ENCODE results near the gene SPAG16.

DNA sequence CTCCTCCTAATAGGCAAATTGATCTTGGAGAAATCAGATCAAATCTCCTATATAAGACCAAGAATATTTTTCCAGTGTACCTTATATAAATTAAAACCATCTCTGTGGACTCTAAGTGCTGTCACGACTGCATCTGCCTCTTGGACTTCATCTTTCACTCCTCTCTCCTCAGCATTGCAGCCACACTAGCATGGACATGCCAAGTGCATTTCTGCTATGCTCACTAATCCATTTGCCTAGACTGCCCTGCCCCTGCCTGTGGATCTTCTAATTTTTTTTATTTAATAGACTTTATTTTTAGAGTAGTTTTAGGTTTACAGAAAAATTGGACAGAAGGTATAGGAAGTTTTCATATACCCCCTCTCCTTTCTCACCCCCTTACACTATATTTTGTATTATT is 979.9 kb downstream of the SPAG16 start:
- no peak for TF ChIP-seq CTCF (IDR thresholded peaks at IDR 0.05; ENCODE audit: insufficient read depth, low read length)
- TF ChIP-seq, protein P1, sequence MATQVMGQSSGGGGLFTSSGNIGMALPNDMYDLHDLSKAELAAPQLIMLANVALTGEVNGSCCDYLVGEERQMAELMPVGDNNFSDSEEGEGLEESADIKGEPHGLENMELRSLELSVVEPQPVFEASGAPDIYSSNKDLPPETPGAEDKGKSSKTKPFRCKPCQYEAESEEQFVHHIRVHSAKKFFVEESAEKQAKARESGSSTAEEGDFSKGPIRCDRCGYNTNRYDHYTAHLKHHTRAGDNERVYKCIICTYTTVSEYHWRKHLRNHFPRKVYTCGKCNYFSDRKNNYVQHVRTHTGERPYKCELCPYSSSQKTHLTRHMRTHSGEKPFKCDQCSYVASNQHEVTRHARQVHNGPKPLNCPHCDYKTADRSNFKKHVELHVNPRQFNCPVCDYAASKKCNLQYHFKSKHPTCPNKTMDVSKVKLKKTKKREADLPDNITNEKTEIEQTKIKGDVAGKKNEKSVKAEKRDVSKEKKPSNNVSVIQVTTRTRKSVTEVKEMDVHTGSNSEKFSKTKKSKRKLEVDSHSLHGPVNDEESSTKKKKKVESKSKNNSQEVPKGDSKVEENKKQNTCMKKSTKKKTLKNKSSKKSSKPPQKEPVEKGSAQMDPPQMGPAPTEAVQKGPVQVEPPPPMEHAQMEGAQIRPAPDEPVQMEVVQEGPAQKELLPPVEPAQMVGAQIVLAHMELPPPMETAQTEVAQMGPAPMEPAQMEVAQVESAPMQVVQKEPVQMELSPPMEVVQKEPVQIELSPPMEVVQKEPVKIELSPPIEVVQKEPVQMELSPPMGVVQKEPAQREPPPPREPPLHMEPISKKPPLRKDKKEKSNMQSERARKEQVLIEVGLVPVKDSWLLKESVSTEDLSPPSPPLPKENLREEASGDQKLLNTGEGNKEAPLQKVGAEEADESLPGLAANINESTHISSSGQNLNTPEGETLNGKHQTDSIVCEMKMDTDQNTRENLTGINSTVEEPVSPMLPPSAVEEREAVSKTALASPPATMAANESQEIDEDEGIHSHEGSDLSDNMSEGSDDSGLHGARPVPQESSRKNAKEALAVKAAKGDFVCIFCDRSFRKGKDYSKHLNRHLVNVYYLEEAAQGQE (IDR thresholded peaks at IDR 0.05; ENCODE audit: insufficient replicate concordance, low read depth), result no peak

Data from HL-60 (cell line).